ENCODE results near the gene KNOP1. TPM values are rescaled to one million over a fixed set of nuclear protein-coding genes. Genes with fewer than 3 reads are reported as not detected.
A peak's percentile ranks its signal among the peaks of the same experiment; 100 is the strongest.
"Not testable (repeated sequence)": the region's sequence is repeated elsewhere in the genome, so short reads cannot be mapped to it uniquely, and the experiment has no call there.

KNOP1 gene
- total RNA-seq, 1 donor from 2014 or later: 20.0 TPM

DNA sequence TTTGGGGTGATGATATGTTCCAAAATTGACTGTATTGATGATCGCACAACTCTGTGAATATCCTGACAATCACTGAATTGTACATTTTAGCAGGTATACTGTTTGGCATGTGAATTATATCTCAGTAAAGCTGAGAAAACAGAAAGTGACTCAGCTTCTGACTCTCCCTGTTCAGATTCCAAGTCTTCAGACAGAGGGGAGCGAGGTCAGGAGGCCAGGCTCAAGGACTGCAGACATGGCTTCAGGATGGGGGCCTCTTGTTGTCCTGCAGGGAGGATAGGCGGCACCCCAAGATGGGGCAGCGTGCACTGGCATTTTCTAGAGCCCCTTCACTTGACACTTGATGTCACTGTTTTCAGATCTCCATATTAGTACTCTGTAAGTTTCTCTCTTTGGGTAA, 45.6 kb downstream of the KNOP1 start:
- H3K36me3 Mint-ChIP-seq (ENCODE audit: low read depth): peaks cover 31% of the 10 kb centered on the region
- H3K4me3 Mint-ChIP-seq (ENCODE audit: unreplicated experiment): no peak overlapping the region
- no peak for DNase-seq (ENCODE audit: low spot score)
- no peaks in the 10 kb centered on the region for H3K9me3 Mint-ChIP-seq (ENCODE audit: low read depth)
- TF ChIP-seq CTCF (IDR thresholded peaks at IDR 0.05): no peak
- H3K4me1 Mint-ChIP-seq (ENCODE audit: low read depth): no peaks in the 10 kb centered on the region
- H3K27me3 Mint-ChIP-seq (ENCODE audit: low read depth): no peaks in the 10 kb centered on the region
- H3K27ac Mint-ChIP-seq (ENCODE audit: unreplicated experiment): no peak overlapping the region

GRCh38 chr16:19666477-19666876, 51.5 kb downstream of the KNOP1 start:
- Mint-ChIP-seq H3K9me3 (ENCODE audit: low read depth) (peaks cover 4% of the 10 kb centered on the region), H3K4me3 (ENCODE audit: unreplicated experiment) (no peak overlapping the region), H3K4me1 (ENCODE audit: low read depth) (peaks cover 9% of the 10 kb centered on the region), H3K27me3 (ENCODE audit: low read depth) (no peaks in the 10 kb centered on the region), H3K27ac (ENCODE audit: unreplicated experiment) (peak overlapping the region; percentile 32), H3K36me3 (ENCODE audit: low read depth) (peaks cover 35% of the 10 kb centered on the region)
- TF ChIP-seq CTCF (IDR thresholded peaks at IDR 0.05): no peak
- no peak for DNase-seq (ENCODE audit: low spot score)

DNA sequence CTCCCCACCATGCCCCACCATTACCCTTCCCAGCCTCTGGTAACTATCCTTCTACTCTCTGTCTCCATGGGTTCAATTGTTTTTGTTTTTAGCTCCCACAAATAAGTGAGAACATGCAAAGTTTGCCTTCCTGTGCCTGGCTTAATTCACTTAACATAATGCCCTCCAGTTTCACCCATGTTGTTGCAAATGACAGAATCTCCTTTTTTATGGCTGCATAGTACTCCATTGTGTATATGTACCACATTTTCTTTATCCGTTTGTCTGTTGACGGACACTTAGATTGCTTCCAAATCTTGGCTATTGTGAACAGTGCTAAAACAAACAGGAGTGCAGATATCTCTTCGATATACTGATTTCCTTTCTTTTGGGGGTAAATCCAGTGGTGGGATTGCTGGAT, 52.7 kb downstream of the KNOP1 start:
- peaks cover 33% of the 10 kb centered on the region for H3K36me3 Mint-ChIP-seq (ENCODE audit: low read depth)
- H3K4me3 Mint-ChIP-seq (ENCODE audit: unreplicated experiment); H3K9me3 Mint-ChIP-seq (ENCODE audit: low read depth); DNase-seq (ENCODE audit: low spot score); H3K27me3 Mint-ChIP-seq (ENCODE audit: low read depth); H3K4me1 Mint-ChIP-seq (ENCODE audit: low read depth); H3K27ac Mint-ChIP-seq (ENCODE audit: unreplicated experiment): not testable (repeated sequence)

- no peak for TF ChIP-seq CTCF (IDR thresholded peaks at IDR 0.05)
- no peaks in the 10 kb centered on the region for H3K27me3 Mint-ChIP-seq (ENCODE audit: low read depth)
- H3K9me3 Mint-ChIP-seq (ENCODE audit: low read depth): peaks cover 4% of the 10 kb centered on the region
- H3K4me3 Mint-ChIP-seq (ENCODE audit: unreplicated experiment): no peak overlapping the region
- no peak overlapping the region for H3K27ac Mint-ChIP-seq (ENCODE audit: unreplicated experiment)
- H3K36me3 Mint-ChIP-seq (ENCODE audit: low read depth): peaks cover 32% of the 10 kb centered on the region
- H3K4me1 Mint-ChIP-seq (ENCODE audit: low read depth): peaks cover 9% of the 10 kb centered on the region
- DNase-seq (ENCODE audit: low spot score): no peak
Measured at GRCh38 chr16:19664166-19664565, 53.9 kb downstream of the KNOP1 start.

DNA sequence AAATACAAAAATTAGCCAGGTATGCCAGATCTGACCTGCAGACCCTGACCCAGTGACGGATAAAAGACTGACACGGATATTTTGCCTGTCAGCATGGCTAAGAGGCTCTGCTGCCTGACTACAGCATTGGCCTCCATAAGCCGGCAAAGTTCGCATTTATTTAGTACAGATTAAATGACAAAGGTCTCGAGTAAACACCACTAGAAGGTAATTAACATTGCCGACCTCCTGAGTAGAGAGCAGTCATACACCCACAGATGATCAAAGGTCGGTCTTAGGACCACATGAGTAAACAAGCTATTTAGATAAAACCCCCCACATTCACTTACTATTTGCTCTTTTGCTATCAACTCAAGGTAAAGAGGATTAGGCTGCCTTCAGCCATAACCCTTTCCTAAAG, 55.7 kb downstream of the KNOP1 start:
- no peak overlapping the region for H3K27ac Mint-ChIP-seq (ENCODE audit: unreplicated experiment)
- no peak for DNase-seq (ENCODE audit: low spot score)
- H3K9me3 Mint-ChIP-seq (ENCODE audit: low read depth): peaks cover 4% of the 10 kb centered on the region
- H3K36me3 Mint-ChIP-seq (ENCODE audit: low read depth): peaks cover 33% of the 10 kb centered on the region
- H3K4me3 Mint-ChIP-seq (ENCODE audit: unreplicated experiment): no peak overlapping the region
- H3K4me1 Mint-ChIP-seq (ENCODE audit: low read depth): peaks cover 9% of the 10 kb centered on the region
- H3K27me3 Mint-ChIP-seq (ENCODE audit: low read depth): no peaks in the 10 kb centered on the region
- TF ChIP-seq CTCF (IDR thresholded peaks at IDR 0.05): no peak

GRCh38 chr16:19660432-19660831, 57.6 kb downstream of the KNOP1 start:
- Mint-ChIP-seq H3K9me3 (ENCODE audit: low read depth) (peaks cover 4% of the 10 kb centered on the region), H3K4me3 (ENCODE audit: unreplicated experiment) (no peak overlapping the region), H3K27ac (ENCODE audit: unreplicated experiment) (no peak overlapping the region), H3K27me3 (ENCODE audit: low read depth) (no peaks in the 10 kb centered on the region), H3K36me3 (ENCODE audit: low read depth) (peaks cover 35% of the 10 kb centered on the region), H3K4me1 (ENCODE audit: low read depth) (no peaks in the 10 kb centered on the region)
- no peak for TF ChIP-seq CTCF (IDR thresholded peaks at IDR 0.05)
- no peak for DNase-seq (ENCODE audit: low spot score)
